MM.1S (cell line): ENCODE results near the gene C20orf141.

Source experiments
- EZH2phosphoT487 ChIP-seq: fragments of 300-600 bp; sonication (generic); IDR thresholded peaks from 2 replicates; pipeline ENCODE4 v1.6.1; 2018; ENCODE audit warnings: antibody characterized with exemption, low read length
- TF ChIP-seq, protein P1 (sequence below): fragments of 300-600 bp; sonication (generic); IDR thresholded peaks from 2 replicates; pipeline ENCODE4 v1.5.1; 2016; ENCODE audit warnings: antibody characterized with exemption, low read length, mixed read lengths

DNA sequence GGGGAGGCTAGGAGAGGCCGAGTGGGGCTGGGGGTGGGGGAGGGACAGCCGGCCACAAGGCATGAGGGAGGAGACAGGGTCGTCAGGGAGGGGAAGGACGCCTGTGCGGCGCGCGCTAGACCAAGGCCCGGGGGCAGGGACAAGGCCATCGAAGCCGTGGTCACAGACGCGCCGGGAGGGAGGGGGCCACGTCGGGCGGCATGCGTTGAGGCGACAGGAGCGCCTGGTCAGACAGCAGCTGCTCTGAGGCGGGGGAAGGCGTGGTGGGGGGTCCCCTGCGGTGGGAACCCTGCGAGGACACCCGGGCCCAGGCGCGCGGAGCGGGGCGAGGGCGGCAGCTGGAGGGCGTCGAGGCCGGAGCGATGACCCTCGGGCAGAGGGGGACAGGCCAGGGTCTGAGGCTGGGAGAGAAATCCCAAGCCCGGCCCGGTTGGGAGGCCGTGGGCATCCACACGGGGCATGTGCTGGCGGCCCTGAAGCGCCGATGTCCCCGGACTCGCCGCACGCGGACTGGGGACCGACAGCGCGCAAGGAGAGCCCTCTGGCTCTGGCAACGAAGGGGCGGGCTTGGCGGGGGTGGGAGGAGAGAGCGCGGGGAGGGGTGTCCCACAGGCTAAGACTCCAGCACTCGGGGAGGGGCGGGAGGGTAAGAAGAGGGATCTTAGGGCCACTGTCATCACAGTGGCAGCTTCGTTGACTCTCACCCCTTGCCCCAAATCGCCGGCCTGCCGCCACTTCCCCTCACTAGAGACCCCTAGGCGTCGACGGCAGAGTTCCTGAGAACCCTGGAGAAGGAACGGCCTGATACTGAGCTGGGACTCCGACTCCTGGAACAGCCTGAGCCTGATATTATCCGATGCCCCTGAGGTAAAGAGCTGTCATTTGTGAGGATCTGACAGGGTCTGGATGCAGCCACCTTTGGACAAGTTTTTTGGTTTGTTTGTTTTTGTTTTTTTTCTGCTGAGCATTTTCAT lies 6.4 kb downstream of the C20orf141 start:
- TF ChIP-seq, protein P1, sequence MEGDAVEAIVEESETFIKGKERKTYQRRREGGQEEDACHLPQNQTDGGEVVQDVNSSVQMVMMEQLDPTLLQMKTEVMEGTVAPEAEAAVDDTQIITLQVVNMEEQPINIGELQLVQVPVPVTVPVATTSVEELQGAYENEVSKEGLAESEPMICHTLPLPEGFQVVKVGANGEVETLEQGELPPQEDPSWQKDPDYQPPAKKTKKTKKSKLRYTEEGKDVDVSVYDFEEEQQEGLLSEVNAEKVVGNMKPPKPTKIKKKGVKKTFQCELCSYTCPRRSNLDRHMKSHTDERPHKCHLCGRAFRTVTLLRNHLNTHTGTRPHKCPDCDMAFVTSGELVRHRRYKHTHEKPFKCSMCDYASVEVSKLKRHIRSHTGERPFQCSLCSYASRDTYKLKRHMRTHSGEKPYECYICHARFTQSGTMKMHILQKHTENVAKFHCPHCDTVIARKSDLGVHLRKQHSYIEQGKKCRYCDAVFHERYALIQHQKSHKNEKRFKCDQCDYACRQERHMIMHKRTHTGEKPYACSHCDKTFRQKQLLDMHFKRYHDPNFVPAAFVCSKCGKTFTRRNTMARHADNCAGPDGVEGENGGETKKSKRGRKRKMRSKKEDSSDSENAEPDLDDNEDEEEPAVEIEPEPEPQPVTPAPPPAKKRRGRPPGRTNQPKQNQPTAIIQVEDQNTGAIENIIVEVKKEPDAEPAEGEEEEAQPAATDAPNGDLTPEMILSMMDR = no peak
- TF ChIP-seq EZH2phosphoT487 = no peak
